ENCODE measurements around the gene PLD5.
"Not testable (repeated sequence)": the region's sequence is repeated elsewhere in the genome, so short reads cannot be mapped to it uniquely, and the experiment has no call there.

Gene PLD5

GRCh38 chr1:242489545-242489944 lies 35.0 kb downstream of the PLD5 start:
- no peak for DNase-seq (ENCODE audit: low read depth)

- DNase-seq (ENCODE audit: low read depth): no peak
These were observed 46.6 kb downstream of the PLD5 start for GRCh38 chr1:242477944-242478343.

GRCh38 chr1:242470774-242471173 lies 53.7 kb downstream of the PLD5 start:
- no peak for DNase-seq (ENCODE audit: low read depth)

- no peak for DNase-seq (ENCODE audit: low read depth)
These were observed 55.7 kb downstream of the PLD5 start for GRCh38 chr1:242468784-242469183.

- peak; percentile 54 for DNase-seq (ENCODE audit: low read depth)
These were observed 56.8 kb downstream of the PLD5 start for GRCh38 chr1:242467556-242468145.

- no peak for DNase-seq (ENCODE audit: low read depth)
These were observed 61.6 kb downstream of the PLD5 start for GRCh38 chr1:242462867-242463266.

GRCh38 chr1:242459740-242460139 lies 64.8 kb downstream of the PLD5 start:
- DNase-seq (ENCODE audit: low read depth): not testable (repeated sequence)

GRCh38 chr1:242456726-242457269 lies 67.7 kb downstream of the PLD5 start:
- no peak for DNase-seq (ENCODE audit: low read depth)

- no peak for DNase-seq (ENCODE audit: low read depth)
These were observed 69.5 kb downstream of the PLD5 start for GRCh38 chr1:242455052-242455361.

GRCh38 chr1:242454262-242455051 lies 70.0 kb downstream of the PLD5 start:
- DNase-seq (ENCODE audit: low read depth): peak; percentile 53

GRCh38 chr1:242452573-242452972 lies 71.9 kb downstream of the PLD5 start:
- DNase-seq (ENCODE audit: low read depth): no peak

- DNase-seq (ENCODE audit: low read depth): no peak
These were observed 74.8 kb downstream of the PLD5 start for GRCh38 chr1:242449661-242450060.

GRCh38 chr1:242448910-242449645 lies 75.4 kb downstream of the PLD5 start:
- DNase-seq (ENCODE audit: low read depth): no peak

- no peak for DNase-seq (ENCODE audit: low read depth)
These were observed 76.8 kb downstream of the PLD5 start for GRCh38 chr1:242447689-242448088.

GRCh38 chr1:242440757-242441156 lies 83.7 kb downstream of the PLD5 start:
- no peak for DNase-seq (ENCODE audit: low read depth)

- DNase-seq (ENCODE audit: low read depth): no peak
These were observed 89.3 kb downstream of the PLD5 start for GRCh38 chr1:242435200-242435599.

GRCh38 chr1:242432491-242433095 lies 91.9 kb downstream of the PLD5 start:
- DNase-seq (ENCODE audit: low read depth): no peak

GRCh38 chr1:242431786-242432185 lies 92.7 kb downstream of the PLD5 start:
- no peak for DNase-seq (ENCODE audit: low read depth)

- DNase-seq (ENCODE audit: low read depth): no peak
These were observed 93.5 kb downstream of the PLD5 start for GRCh38 chr1:242430956-242431355.

GRCh38 chr1:242428399-242429190 lies 95.9 kb downstream of the PLD5 start:
- no peak for DNase-seq (ENCODE audit: low read depth)

- DNase-seq (ENCODE audit: low read depth): no peak
These were observed 97.0 kb downstream of the PLD5 start for GRCh38 chr1:242427519-242427918.

All from iris pigment epithelial cell (primary cell).